HepG2 (cell line): ENCODE measurements around the gene HPD. TPM values are rescaled to one million over a fixed set of nuclear protein-coding genes. Genes with fewer than 3 reads are reported as not detected.

Source experiments
- E2F1 ChIP-seq: sonication (generic); formaldehyde crosslinking; IDR thresholded peaks from 2 replicates; pipeline ENCODE4 v1.5.0; 2020; ENCODE audit warnings: missing genetic modification reagents
- HMG20B ChIP-seq: conservative IDR thresholded peaks from 2 replicates; pipeline ENCODE4 v1.6.1; 2016; ENCODE audit warnings: missing genetic modification reagents, missing compliant biosample characterization
- KLF12 ChIP-seq: sonication (generic); formaldehyde crosslinking; IDR thresholded peaks from 2 replicates; pipeline ENCODE4 v1.4.0; 2020; ENCODE audit warnings: missing genetic modification reagents, borderline replicate concordance
- MAFK ChIP-seq, 2 experiments: IDR thresholded peaks in 1 of 2; conservative IDR thresholded peaks in 1 of 2; 2 replicates each; pipeline ENCODE4 v1.6.1; 2011; ENCODE audit warnings: improper control_type of control experiment in 2 of 2, low read length in 2 of 2
- MYC ChIP-seq: sonication (generic); formaldehyde crosslinking; IDR thresholded peaks from 2 replicates; pipeline ENCODE4 v1.9.0; 2021; ENCODE audit warnings: missing genetic modification reagents, borderline replicate concordance
- NFYC ChIP-seq: IDR thresholded peaks from 2 replicates; pipeline ENCODE4 v1.6.1; 2016; ENCODE audit warnings: missing genetic modification reagents, missing compliant biosample characterization
- PAWR ChIP-seq: sonication (generic); formaldehyde crosslinking; IDR thresholded peaks from 2 replicates; pipeline ENCODE4 v1.4.0; 2020; ENCODE audit warnings: missing genetic modification reagents, mild to moderate bottlenecking, borderline replicate concordance
- PITX1 ChIP-seq: sonication (generic); formaldehyde crosslinking; IDR thresholded peaks from 2 replicates; pipeline ENCODE4 v1.5.1; 2020; ENCODE audit warnings: mild to moderate bottlenecking, missing genetic modification reagents
- SMYD3 ChIP-seq: sonication (generic); formaldehyde crosslinking; IDR thresholded peaks from 2 replicates; pipeline ENCODE4 v1.8.1; 2023; ENCODE audit warnings: mild to moderate bottlenecking, missing genetic modification reagents
- SRF ChIP-seq: IDR thresholded peaks from 2 replicates; pipeline ENCODE4 v1.6.1; 2011; ENCODE audit warnings: mild to moderate bottlenecking, low read depth, low read length, moderate library complexity
- ZNF660 ChIP-seq: sonication (generic); formaldehyde crosslinking; IDR thresholded peaks from 2 replicates; pipeline ENCODE4 v1.5.1; 2020; ENCODE audit warnings: mild to moderate bottlenecking, low read depth, missing genetic modification reagents, borderline replicate concordance
- ZUFSP ChIP-seq: sonication (generic); formaldehyde crosslinking; IDR thresholded peaks from 2 replicates; pipeline ENCODE4 v1.9.0; 2021; ENCODE audit warnings: missing genetic modification reagents, mild to moderate bottlenecking, borderline replicate concordance
- polyA plus RNA-seq, 8 experiments: library from polyadenylated mRNA; depleted of rRNA in 3 of 8; stranded (reverse) in 7 of 8; unstranded in 1 of 8; fragments of >200 nt; fragmentation: Illumina TruSeq in 4 of 8; extraction: Trizol in 4 of 8; gene quantifications; 2 replicates each; pipeline versions ENCODE4 v1.2.1 to v1.2.3, GENCODE V29; 2011 to 2016; ENCODE audit warnings: low read depth in 4 of 8, missing spikeins in 1 of 8, mixed read lengths in 1 of 8; ENCODE audit not compliant: insufficient read depth in 1 of 8
- total RNA-seq, 5 experiments: library from RNA; depleted of rRNA; stranded (reverse); fragments of >200 nt; fragmentation: Illumina TruSeq; extraction: Trizol; gene quantifications; 2 replicates each; pipeline ENCODE4 v1.2.3, GENCODE V29; 2016; ENCODE audit warnings: low read depth in 1 of 5
- TF ChIP-seq, protein P1 (sequence below): sonication (generic); formaldehyde crosslinking; IDR thresholded peaks from 2 replicates; pipeline ENCODE4 v1.4.0; 2020; ENCODE audit warnings: mild to moderate bottlenecking, low read depth, missing genetic modification reagents
- TF ChIP-seq, protein P2 (sequence below): IDR thresholded peaks from 2 replicates; pipeline ENCODE4 v1.6.1; 2012; ENCODE audit warnings: low read length, improper control_type of control experiment
- TF ChIP-seq, protein P3 (sequence below): sonication (generic); formaldehyde crosslinking; IDR thresholded peaks from 2 replicates; pipeline ENCODE4 v1.5.0; 2020; ENCODE audit warnings: missing genetic modification reagents
- TF ChIP-seq, protein P4 (sequence below): fragments of 450-650 bp; IDR thresholded peaks from 2 replicates; pipeline ENCODE4 v1.6.1; 2017

The HPD gene
- total and polyA plus RNA-seq, 2 of the 13 experiments (the other 11 are each of a cell fraction or from before 2014, with no cell fraction given), result 120 to 195 TPM

GRCh38 chr12:121857322-121858246, 1.1 kb downstream of the HPD start (continued):
- TF ChIP-seq PAWR (CRISPR knock-in tag), result 0 out of 2 replicates have a peak, but pooled peaks have one; percentile 53
- TF ChIP-seq, protein P1, sequence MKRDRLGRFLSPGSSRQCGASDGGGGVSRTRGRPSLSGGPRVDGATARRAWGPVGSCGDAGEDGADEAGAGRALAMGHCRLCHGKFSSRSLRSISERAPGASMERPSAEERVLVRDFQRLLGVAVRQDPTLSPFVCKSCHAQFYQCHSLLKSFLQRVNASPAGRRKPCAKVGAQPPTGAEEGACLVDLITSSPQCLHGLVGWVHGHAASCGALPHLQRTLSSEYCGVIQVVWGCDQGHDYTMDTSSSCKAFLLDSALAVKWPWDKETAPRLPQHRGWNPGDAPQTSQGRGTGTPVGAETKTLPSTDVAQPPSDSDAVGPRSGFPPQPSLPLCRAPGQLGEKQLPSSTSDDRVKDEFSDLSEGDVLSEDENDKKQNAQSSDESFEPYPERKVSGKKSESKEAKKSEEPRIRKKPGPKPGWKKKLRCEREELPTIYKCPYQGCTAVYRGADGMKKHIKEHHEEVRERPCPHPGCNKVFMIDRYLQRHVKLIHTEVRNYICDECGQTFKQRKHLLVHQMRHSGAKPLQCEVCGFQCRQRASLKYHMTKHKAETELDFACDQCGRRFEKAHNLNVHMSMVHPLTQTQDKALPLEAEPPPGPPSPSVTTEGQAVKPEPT (CRISPR knock-in tag), result no peak
- TF ChIP-seq ZUFSP (CRISPR knock-in tag), result no peak
- 0 out of 2 replicates have a peak, but pooled peaks have one; percentile 54 for TF ChIP-seq PITX1
- TF ChIP-seq ZNF660 (CRISPR knock-in tag), result no peak
- TF ChIP-seq SRF, result no peak
- peak; percentile 95 to 99 for TF ChIP-seq MAFK (conservative IDR thresholded peaks at IDR 0.05 in 1 of 2, IDR thresholded peaks at IDR 0.05 in 1 of 2; ENCODE audit: low read length in 2 of 2)
- no peak for TF ChIP-seq SMYD3
- TF ChIP-seq, protein P2, sequence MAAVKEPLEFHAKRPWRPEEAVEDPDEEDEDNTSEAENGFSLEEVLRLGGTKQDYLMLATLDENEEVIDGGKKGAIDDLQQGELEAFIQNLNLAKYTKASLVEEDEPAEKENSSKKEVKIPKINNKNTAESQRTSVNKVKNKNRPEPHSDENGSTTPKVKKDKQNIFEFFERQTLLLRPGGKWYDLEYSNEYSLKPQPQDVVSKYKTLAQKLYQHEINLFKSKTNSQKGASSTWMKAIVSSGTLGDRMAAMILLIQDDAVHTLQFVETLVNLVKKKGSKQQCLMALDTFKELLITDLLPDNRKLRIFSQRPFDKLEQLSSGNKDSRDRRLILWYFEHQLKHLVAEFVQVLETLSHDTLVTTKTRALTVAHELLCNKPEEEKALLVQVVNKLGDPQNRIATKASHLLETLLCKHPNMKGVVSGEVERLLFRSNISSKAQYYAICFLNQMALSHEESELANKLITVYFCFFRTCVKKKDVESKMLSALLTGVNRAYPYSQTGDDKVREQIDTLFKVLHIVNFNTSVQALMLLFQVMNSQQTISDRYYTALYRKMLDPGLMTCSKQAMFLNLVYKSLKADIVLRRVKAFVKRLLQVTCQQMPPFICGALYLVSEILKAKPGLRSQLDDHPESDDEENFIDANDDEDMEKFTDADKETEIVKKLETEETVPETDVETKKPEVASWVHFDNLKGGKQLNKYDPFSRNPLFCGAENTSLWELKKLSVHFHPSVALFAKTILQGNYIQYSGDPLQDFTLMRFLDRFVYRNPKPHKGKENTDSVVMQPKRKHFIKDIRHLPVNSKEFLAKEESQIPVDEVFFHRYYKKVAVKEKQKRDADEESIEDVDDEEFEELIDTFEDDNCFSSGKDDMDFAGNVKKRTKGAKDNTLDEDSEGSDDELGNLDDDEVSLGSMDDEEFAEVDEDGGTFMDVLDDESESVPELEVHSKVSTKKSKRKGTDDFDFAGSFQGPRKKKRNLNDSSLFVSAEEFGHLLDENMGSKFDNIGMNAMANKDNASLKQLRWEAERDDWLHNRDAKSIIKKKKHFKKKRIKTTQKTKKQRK, result no peak
- no peak for TF ChIP-seq KLF12 (CRISPR knock-in tag)
- TF ChIP-seq, protein P3, sequence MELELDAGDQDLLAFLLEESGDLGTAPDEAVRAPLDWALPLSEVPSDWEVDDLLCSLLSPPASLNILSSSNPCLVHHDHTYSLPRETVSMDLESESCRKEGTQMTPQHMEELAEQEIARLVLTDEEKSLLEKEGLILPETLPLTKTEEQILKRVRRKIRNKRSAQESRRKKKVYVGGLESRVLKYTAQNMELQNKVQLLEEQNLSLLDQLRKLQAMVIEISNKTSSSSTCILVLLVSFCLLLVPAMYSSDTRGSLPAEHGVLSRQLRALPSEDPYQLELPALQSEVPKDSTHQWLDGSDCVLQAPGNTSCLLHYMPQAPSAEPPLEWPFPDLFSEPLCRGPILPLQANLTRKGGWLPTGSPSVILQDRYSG, result no peak
- no peak; the same call in 1 of the 2 replicates for TF ChIP-seq NFYC (CRISPR knock-in tag)
- TF ChIP-seq, protein P4, sequence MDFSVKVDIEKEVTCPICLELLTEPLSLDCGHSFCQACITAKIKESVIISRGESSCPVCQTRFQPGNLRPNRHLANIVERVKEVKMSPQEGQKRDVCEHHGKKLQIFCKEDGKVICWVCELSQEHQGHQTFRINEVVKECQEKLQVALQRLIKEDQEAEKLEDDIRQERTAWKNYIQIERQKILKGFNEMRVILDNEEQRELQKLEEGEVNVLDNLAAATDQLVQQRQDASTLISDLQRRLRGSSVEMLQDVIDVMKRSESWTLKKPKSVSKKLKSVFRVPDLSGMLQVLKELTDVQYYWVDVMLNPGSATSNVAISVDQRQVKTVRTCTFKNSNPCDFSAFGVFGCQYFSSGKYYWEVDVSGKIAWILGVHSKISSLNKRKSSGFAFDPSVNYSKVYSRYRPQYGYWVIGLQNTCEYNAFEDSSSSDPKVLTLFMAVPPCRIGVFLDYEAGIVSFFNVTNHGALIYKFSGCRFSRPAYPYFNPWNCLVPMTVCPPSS, result no peak
- no peak for TF ChIP-seq E2F1 (CRISPR knock-in tag)
- TF ChIP-seq MYC (CRISPR knock-in tag), result peak; percentile 68; the same call in 1 of the 2 replicates
- 0 out of 2 replicates have a peak, but pooled peaks have one; percentile 40 for TF ChIP-seq HMG20B (CRISPR knock-in tag)
